DLD1 (cell line): ENCODE data around the gene NEUROD2.

Experiments
- in situ Hi-C: cut with HindIII; loops from 2 replicates; pipeline ENCODE4 v1.10.0; 2017; ENCODE audit warnings: low sequenced_read_pairs

The NEUROD2 gene

DNA sequence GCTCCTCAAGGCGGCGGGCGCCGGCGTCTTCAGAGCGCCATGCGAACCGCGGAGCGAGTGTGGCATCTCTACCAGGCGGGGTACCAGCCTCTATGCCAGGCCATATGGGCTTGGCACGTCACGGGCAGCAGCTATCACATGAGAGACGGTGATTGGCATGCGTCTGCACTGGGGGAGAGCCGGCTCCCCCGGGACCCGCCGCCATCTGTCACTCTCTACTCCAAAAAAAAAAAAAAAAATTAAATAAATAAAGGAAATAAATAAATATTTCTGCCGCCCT lies at the start of gene NEUROD2:
Gene NEUROD2, minus strand, starts transcription at position 70 of the 280 bp plus-strand sequence. CDS start 1,321 bp downstream, outside the sequence.
- in situ Hi-C loops: no loop called here

DNA sequence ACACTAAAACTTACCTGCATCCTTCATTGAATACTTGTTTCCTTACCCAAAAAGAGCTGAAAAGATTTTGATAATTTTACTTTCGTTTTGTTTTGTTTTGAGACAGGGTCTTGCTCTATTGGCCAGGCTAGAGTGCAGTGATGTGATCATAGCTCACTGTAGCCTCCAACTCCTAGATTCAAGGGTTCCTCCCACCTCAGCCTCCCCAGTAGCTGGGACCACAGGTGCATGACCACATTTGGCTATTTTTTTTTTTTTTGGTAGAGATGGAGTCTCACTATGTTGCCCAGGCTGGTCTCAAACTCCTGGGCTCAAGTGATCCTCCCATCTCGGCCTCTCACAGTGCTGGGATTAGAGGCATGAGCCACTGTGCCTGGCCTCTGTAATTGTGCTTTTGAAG lies 47.4 kb upstream of the NEUROD2 start:
- in situ Hi-C loops: no loop called here

DNA sequence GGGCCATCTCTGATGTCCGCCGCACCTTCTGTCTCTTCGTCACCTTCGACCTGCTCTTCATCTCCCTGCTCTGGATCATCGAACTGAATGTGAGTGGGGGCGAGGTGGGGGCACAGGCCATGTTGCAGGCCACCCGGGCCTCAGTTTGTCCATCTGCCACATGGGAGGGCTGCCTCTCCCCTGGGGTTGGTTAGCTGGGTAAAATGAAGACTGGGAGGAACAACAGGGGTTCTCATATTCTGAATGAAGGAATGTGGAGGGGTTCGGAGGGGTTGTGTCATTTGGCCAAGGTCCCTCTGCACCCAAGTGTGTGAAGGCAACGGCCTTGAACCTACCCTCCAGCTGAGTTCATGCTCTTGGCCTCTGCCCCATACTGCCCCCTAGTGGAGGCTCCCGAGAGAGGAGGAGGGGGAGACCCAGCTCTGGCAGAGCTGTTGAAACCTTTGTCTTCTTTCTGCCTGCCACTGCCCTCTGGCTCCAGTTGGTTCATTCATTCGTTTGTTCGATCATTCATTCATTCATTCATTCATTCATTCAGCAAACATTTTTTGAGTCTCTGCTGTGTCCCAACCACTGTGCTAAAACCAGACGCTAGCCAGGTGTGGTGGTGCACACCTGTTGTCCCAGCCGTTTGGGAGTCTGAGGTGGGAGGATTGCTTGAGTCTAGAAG lies 46.1 kb upstream of the NEUROD2 start:
- in situ Hi-C loops: no loop called here

DNA sequence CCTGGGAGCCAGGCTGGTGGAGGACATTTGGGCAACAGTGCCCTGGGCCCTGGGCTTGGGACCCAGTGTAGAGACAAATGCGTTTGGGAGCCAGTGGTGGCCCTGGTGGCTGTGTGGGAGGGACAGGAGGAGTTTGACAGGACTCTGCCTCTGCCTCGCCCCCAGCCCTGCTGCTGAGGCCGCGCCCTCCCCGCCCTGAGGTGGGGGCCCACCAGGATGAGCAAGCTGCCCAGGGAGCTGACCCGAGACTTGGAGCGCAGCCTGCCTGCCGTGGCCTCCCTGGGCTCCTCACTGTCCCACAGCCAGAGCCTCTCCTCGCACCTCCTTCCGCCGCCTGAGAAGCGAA lies 45.6 kb upstream of the NEUROD2 start:
- in situ Hi-C loops: no loop called here

GRCh38 chr17:39652587-39653315 lies 45.0 kb upstream of the NEUROD2 start:
- in situ Hi-C loops: no loop called here

- in situ Hi-C loops: no loop called here
These were observed 44.3 kb upstream of the NEUROD2 start for GRCh38 chr17:39651923-39652586.

DNA sequence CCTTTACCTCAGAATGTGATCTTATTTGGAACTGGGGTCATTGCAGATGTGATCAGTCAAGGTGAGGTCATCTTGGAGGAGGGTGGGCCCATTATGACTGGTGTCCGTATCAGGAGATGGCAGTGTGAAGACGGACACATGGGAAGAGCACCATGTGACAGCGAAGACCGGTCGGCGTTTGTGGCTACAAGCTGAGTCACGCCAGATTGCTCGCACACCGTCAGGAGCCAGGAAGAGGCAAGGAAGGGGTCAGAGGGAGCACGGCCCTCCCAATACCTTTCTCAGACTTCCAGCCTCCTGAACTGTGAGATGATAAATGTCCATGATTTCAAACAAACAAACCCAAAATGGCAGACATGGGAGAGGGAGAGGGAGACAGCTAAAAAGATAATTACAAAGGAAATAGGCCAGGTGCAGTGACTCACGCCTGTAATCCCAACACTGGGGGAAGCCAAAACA lies 42.4 kb upstream of the NEUROD2 start:
- in situ Hi-C loops: no loop called here

GRCh38 chr17:39648616-39649366 lies 41.1 kb upstream of the NEUROD2 start:
- in situ Hi-C loops: no loop called here

DNA sequence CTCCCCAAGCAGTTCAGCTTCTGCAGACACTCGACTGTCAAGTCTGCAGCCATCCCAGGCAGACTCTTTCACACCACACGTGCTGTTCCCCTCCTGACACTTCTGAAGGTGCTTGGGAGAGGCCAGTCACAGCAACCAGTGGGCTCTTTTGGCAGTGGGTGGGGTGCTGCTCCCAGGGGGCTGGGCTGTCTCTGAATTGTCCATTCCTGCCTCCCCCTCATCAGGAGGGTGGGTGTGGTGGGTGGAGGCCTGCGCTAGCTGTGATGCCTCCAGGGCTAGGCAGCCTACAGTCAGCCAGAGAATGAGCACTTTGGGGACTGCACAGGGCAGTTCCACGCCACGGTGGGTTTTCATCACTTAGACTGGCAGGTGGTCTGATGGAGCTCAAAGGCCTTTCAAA lies 39.5 kb upstream of the NEUROD2 start:
- in situ Hi-C loops: no loop called here

- in situ Hi-C loops: no loop called here
These were observed 35.6 kb upstream of the NEUROD2 start for GRCh38 chr17:39643271-39643670.

DNA sequence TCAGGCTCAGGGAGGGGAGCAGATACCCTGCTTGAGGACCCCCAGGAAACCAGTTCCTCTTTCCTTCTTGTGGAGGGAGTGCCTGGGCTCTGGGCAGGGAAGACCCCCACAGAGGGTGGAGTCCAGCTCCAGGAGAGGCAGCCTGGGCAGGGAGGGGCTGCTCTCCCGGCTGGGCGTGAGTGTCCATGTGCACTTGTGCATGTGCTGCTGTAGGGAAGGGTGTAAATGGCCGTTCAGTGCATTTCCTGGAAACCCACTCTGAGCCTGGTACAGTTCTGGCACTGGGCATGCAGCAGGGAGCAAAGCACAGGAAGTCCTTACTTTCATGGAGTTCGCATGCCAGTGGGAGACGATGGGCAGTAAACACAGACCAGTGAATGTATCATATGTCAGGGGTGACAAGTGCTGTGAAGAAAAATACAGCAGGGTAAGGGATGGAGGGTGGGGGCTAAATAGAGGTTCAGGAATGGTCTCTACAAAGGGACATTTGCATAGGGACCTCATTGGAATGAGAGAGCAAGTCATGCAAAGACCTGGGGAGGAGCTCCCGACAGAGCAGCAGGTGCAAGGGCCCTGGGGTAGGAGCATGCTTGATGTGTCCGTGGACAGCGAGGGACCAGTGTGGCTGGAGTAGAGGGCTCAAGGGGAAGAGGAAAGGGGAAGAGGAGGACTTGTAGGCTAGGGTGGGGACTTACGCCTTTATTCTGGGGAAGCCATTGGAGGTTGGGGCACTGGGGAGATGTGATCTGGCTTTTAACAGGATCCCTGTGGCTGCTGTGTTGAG lies 34.8 kb upstream of the NEUROD2 start:
- in situ Hi-C loops: no loop called here

GRCh38 chr17:39641883-39642282 lies 34.2 kb upstream of the NEUROD2 start:
- in situ Hi-C loops: no loop called here

GRCh38 chr17:39641097-39641496 lies 33.4 kb upstream of the NEUROD2 start:
- in situ Hi-C loops: no loop called here

- in situ Hi-C loops: no loop called here
These were observed 32.9 kb upstream of the NEUROD2 start for GRCh38 chr17:39640591-39641031.

DNA sequence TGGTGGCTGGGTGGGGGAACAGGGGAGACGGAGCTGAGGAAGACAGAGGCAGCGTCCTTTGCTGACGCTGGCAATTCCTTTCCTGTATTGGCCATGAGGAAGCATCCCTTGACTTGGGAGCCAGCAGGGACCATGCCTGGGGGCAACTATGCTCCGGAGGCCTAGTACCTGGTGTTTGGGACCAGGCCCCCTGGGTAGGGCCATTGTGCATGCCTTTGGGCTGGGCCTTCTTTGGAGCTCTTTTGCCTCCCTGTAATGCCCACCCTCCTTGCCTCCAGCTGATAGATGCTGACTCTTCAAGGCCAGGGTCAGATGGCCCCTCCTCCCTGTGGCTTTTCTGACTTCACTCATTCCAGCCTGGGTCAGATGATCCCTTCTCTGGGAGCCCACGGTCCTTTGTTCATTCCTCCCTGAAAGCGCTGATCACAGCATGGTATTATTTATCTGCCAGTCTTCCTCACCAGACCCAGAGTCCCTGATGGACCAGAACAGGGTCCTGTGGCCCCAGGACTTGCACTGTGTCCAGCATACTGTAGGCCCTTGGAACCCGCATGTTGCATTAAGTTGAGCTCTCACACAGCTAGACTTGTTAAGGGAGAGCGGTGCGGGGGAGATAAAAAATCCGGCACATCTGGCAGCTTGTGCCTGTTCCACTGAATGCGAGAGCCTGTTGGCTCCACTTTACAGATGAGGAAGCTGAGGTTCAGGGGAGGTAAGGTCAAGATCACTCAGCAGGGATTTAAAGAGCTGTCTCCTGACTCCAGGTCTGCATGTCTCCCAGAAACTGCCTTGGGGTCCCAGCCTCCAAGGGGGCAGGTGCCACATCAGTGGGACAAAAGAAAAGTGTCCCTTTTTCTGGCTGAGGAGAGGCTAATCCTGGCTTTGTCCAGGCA lies 32.1 kb upstream of the NEUROD2 start:
- in situ Hi-C loops: no loop called here

DNA sequence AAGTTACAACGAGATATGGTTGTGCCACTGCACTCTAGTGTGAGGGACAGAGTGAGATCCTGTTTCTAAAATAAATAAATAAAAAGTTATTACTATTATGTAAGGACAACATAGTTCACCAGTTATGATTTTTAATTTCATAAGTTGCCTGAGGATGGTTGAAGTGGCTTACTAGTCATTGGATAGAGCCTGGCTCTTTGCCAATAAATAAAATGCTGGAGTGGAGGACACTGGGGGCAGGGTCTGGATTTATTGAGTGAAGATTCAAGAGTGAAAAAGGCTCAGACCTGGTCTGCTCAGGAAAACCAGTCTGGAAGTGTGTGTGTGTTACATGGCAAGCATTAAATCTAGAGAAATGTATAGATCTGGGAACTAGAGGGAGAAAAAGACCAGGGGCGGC lies 31.3 kb upstream of the NEUROD2 start:
- in situ Hi-C loops: no loop called here

DNA sequence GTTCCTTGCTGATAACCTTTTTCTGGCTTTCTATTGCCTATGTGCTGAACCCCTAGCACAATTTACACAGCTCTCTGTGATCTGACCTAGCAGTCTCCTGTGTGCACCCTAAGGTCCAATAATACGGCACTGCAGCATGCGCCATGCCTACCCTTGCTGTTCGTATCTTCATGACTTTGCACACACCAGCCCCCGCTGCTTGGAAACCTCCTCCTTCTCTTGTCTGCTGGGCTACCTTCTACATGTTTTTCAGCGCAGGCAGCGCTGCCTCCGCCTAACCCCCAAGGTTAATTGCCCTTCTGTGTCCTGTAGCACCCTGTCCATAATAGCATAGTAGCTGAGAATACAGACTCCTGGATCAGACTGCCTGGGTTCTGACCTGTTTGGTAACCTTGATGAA lies 30.6 kb upstream of the NEUROD2 start:
- in situ Hi-C loops: no loop called here

DNA sequence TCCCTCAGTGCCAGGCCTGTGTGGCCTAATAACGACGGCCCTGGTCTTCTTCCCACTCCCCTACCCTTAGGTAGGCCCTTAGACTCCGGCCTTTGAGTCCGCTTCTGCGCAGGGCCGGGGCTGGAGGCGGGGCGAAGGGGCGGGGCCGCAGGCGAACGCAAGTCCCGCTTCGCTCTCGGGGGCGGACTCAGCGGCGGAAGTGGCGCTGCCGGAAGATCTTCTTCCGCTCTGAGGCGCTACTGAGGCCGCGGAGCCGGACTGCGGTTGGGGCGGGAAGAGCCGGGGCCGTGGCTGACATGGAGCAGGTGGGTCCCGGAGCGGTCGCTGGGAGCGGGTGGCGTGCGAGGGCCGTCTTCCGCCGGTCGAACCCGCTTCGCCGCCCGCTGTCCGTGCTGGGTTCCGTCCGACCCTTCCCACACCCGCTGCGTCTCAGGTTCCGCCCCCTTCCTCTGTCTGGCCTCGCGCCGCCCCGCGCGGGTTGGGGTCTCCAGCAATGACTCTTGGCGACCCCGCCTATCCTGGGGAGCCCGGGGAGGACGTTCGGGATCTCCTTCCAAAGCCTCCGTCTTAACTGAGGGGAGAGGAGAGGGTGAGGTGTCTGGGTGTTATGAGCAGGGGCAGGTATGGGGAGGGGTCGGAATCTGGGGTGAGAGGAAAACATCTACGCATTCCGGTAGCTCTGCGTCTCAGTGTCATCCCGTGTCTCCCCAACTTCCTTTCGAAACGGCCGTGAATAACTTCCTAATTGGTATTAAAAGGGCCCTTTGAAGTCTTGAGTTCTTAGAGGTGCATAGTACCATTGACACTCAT lies 29.4 kb upstream of the NEUROD2 start, which contains the start of gene STARD3:
Gene STARD3, plus strand, starts transcription at position 218 of the 810 bp plus-strand sequence. CDS start 16,388 bp downstream, outside the sequence.
- in situ Hi-C loops: no loop called here

GRCh38 chr17:39636587-39636926 lies 28.8 kb upstream of the NEUROD2 start:
- in situ Hi-C loops: no loop called here
